ENCODE results near the gene ZNF691.

ZNF691 gene

DNA sequence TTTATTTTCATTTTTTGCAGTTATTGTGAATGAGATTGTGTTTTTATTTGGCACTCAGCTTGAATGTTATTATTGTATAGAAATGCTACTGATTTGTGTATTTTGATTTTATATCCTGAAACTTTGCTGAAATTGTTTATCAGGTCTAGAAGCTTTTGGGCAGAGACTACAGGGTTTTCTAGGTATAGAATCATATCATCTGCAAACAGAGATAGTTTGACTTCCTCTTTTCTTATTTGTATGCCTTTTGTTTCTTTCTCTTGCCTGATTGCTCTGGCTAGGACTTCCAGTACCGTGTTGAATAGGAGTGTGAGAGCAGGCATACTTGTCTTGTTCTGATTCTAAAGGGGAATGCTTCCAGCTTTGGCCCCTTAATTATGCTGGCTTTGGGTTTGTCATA, 27.3 kb downstream of the ZNF691 start:
- no peaks in the 10 kb centered on the region for H3K36me3 ChIP-seq (ENCODE audit: control insufficient read depth in 1 of 2, insufficient read depth in 2 of 2, low read length in 2 of 2)

DNA sequence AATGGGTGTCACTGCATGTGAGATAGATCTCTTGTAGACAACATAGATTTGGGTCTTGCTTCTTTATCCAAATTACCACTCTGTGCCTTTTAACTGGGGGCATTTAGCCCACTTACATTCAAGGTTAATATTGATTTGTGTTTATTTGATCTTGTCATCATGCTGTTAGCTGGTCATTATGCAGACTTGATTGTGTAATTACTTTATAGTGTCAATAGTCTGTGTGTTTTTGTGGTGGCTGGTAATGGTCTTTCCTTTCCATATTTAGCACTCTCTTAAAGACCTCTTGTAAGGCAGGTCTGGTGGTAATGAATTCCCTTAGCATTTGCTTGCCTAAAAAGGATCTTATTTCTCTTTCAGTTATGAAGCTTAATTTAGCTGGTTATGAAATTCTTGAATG, 29.6 kb downstream of the ZNF691 start:
- peaks cover 0 to 1% of the 10 kb centered on the region in 2 donors for H3K9me3 ChIP-seq (ENCODE audit: control insufficient read depth in 1 of 2, low read length in 2 of 2)
- H3K4me3 ChIP-seq (ENCODE audit: low read depth in 1 of 2, low read length in 2 of 2), result no peak overlapping the region
- no peak overlapping the region for H3K27ac ChIP-seq (ENCODE audit: low read depth, low read length)
- no peaks in the 10 kb centered on the region for H3K4me1 ChIP-seq (ENCODE audit: control insufficient read depth in 1 of 2, insufficient read depth in 2 of 2, low read length in 2 of 2)
- no peaks in the 10 kb centered on the region for H3K27me3 ChIP-seq (ENCODE audit: control insufficient read depth in 1 of 2, insufficient read depth in 2 of 2, low read length in 2 of 2)
- H3K36me3 ChIP-seq (ENCODE audit: control insufficient read depth in 1 of 2, insufficient read depth in 2 of 2, low read length in 2 of 2), result no peaks in the 10 kb centered on the region
- no peak overlapping the region for H3K9ac ChIP-seq (ENCODE audit: low read depth in 1 of 2, low read length in 2 of 2)

More for the DNA sequence above, 27.3 kb downstream of the ZNF691 start:
- no peaks in the 10 kb centered on the region for H3K9me3 ChIP-seq (ENCODE audit: control insufficient read depth in 1 of 2, low read length in 2 of 2)
- no peaks in the 10 kb centered on the region for H3K27me3 ChIP-seq (ENCODE audit: control insufficient read depth in 1 of 2, insufficient read depth in 2 of 2, low read length in 2 of 2)
- H3K9ac ChIP-seq (ENCODE audit: low read depth in 1 of 2, low read length in 2 of 2), result no peak overlapping the region
- no peaks in the 10 kb centered on the region for H3K4me1 ChIP-seq (ENCODE audit: control insufficient read depth in 1 of 2, insufficient read depth in 2 of 2, low read length in 2 of 2)
- H3K27ac ChIP-seq (ENCODE audit: low read depth, low read length), result no peak overlapping the region
- no peak overlapping the region for H3K4me3 ChIP-seq (ENCODE audit: low read depth in 1 of 2, low read length in 2 of 2)

GRCh38 chr1:42877380-42877779, 31.0 kb downstream of the ZNF691 start:
- Histone ChIP-seq H3K36me3 (ENCODE audit: control insufficient read depth in 1 of 2, insufficient read depth in 2 of 2, low read length in 2 of 2) (no peaks in the 10 kb centered on the region), H3K27ac (ENCODE audit: low read depth, low read length) (no peak overlapping the region), H3K4me3 (ENCODE audit: low read depth in 1 of 2, low read length in 2 of 2) (no peak overlapping the region), H3K9ac (ENCODE audit: low read depth in 1 of 2, low read length in 2 of 2) (no peak overlapping the region), H3K9me3 (ENCODE audit: control insufficient read depth in 1 of 2, low read length in 2 of 2) (peaks cover 0 to 1% of the 10 kb centered on the region in 2 donors), H3K4me1 (ENCODE audit: control insufficient read depth in 1 of 2, insufficient read depth in 2 of 2, low read length in 2 of 2) (no peaks in the 10 kb centered on the region), H3K27me3 (ENCODE audit: control insufficient read depth in 1 of 2, insufficient read depth in 2 of 2, low read length in 2 of 2) (no peaks in the 10 kb centered on the region)

- H3K27ac ChIP-seq (ENCODE audit: low read depth, low read length), result no peak overlapping the region
- peaks cover 0 to 1% of the 10 kb centered on the region in 2 donors for H3K9me3 ChIP-seq (ENCODE audit: control insufficient read depth in 1 of 2, low read length in 2 of 2)
- H3K27me3 ChIP-seq (ENCODE audit: control insufficient read depth in 1 of 2, insufficient read depth in 2 of 2, low read length in 2 of 2), result no peaks in the 10 kb centered on the region
- no peaks in the 10 kb centered on the region for H3K4me1 ChIP-seq (ENCODE audit: control insufficient read depth in 1 of 2, insufficient read depth in 2 of 2, low read length in 2 of 2)
- no peak overlapping the region for H3K9ac ChIP-seq (ENCODE audit: low read depth in 1 of 2, low read length in 2 of 2)
- no peaks in the 10 kb centered on the region for H3K36me3 ChIP-seq (ENCODE audit: control insufficient read depth in 1 of 2, insufficient read depth in 2 of 2, low read length in 2 of 2)
- H3K4me3 ChIP-seq (ENCODE audit: low read depth in 1 of 2, low read length in 2 of 2), result no peak overlapping the region
Observed at GRCh38 chr1:42880384-42880783, 34.0 kb downstream of the ZNF691 start.

DNA sequence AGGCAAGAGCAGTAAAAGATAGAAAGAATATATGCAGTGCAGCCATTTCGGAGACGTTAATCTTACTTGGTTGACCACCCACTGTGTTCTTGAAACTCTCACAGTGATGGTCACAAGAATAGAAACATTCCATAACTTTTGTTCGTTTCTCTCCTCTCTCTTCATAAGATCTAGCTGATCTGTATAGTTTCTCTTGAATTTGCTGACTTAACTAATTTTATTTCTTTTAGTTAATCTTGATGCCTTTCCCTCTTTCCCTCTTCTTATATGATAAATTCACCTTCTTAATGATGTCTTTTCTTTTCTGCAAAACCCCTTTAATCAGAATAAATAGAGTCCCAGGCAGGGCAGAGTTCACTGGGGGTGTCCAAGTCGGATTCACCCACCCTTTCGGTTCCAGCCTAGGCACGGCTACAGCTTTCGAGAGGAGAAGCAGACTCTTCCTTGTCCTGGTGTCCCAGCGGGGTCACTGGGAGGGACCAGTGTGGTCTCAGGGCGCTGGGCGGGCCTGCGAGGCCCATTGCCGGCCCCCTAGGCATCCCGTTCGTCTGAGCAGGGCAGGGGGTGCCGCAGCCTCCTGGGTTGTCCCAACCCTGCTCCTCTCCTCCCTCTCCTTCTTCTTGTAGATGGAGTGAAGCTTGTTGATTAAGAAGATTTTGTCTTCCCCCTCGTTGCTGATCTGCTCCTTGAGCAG, 39.8 kb downstream of the ZNF691 start:
- no peaks in the 10 kb centered on the region for H3K9me3 ChIP-seq (ENCODE audit: control insufficient read depth in 1 of 2, low read length in 2 of 2)
- H3K27me3 ChIP-seq (ENCODE audit: control insufficient read depth in 1 of 2, insufficient read depth in 2 of 2, low read length in 2 of 2), result no peaks in the 10 kb centered on the region
- H3K27ac ChIP-seq (ENCODE audit: low read depth, low read length), result no peak overlapping the region
- H3K9ac ChIP-seq (ENCODE audit: low read depth in 1 of 2, low read length in 2 of 2), result no peak overlapping the region
- no peak overlapping the region for H3K4me3 ChIP-seq (ENCODE audit: low read depth in 1 of 2, low read length in 2 of 2)
- no peaks in the 10 kb centered on the region for H3K4me1 ChIP-seq (ENCODE audit: control insufficient read depth in 1 of 2, insufficient read depth in 2 of 2, low read length in 2 of 2)
- H3K36me3 ChIP-seq (ENCODE audit: control insufficient read depth in 1 of 2, insufficient read depth in 2 of 2, low read length in 2 of 2), result no peaks in the 10 kb centered on the region

DNA sequence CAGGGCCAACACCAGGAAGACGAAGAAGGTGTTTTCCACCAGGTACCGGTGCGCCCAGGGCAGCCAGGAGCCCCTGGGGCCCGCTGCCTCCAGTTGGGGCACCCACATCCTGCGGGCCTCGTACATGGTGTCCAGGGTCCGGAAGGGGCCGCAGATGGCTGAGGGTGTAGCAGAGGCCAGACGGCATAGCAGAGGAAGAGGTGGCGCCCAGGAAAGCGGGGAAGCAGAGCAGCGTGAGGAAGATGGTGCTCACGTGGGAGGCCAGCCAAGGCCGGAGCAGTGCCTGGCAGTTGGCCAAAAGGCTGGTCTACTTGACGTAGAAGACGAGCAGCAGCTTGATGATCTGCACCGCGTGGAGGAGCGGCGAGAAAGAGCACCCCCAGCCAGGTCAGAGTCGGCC, 40.4 kb downstream of the ZNF691 start:
- Histone ChIP-seq H3K9ac (ENCODE audit: low read depth in 1 of 2, low read length in 2 of 2) (no peak overlapping the region), H3K4me3 (ENCODE audit: low read depth in 1 of 2, low read length in 2 of 2) (no peak overlapping the region), H3K27ac (ENCODE audit: low read depth, low read length) (no peak overlapping the region), H3K9me3 (ENCODE audit: control insufficient read depth in 1 of 2, low read length in 2 of 2) (no peaks in the 10 kb centered on the region), H3K4me1 (ENCODE audit: control insufficient read depth in 1 of 2, insufficient read depth in 2 of 2, low read length in 2 of 2) (no peaks in the 10 kb centered on the region), H3K27me3 (ENCODE audit: control insufficient read depth in 1 of 2, insufficient read depth in 2 of 2, low read length in 2 of 2) (no peaks in the 10 kb centered on the region), H3K36me3 (ENCODE audit: control insufficient read depth in 1 of 2, insufficient read depth in 2 of 2, low read length in 2 of 2) (no peaks in the 10 kb centered on the region)

DNA sequence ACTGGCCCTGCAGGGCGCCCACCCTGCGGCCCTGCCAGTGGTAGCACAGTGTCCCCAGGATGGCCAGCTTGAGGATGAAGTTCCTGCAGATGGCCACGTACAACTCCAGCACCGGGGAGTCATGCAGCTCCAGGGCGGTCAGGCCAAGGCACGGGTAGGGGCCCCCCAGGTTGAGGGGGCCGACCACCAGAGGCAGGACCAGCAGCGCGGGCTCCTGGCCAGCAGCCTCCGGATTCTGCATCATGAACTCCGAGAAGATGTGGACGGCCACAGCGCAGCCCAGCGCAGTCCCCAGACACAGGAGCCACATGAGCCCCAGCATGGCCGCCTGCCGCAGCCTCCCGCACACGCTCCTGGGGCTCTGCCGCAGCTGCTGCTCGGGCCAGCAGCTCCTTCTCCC, 41.0 kb downstream of the ZNF691 start:
- Histone ChIP-seq H3K4me1 (ENCODE audit: control insufficient read depth in 1 of 2, insufficient read depth in 2 of 2, low read length in 2 of 2) (no peaks in the 10 kb centered on the region), H3K9ac (ENCODE audit: low read depth in 1 of 2, low read length in 2 of 2) (no peak overlapping the region), H3K27ac (ENCODE audit: low read depth, low read length) (no peak overlapping the region), H3K9me3 (ENCODE audit: control insufficient read depth in 1 of 2, low read length in 2 of 2) (no peaks in the 10 kb centered on the region), H3K4me3 (ENCODE audit: low read depth in 1 of 2, low read length in 2 of 2) (no peak overlapping the region), H3K27me3 (ENCODE audit: control insufficient read depth in 1 of 2, insufficient read depth in 2 of 2, low read length in 2 of 2) (no peaks in the 10 kb centered on the region), H3K36me3 (ENCODE audit: control insufficient read depth in 1 of 2, insufficient read depth in 2 of 2, low read length in 2 of 2) (no peaks in the 10 kb centered on the region)

- H3K9ac ChIP-seq (ENCODE audit: low read depth in 1 of 2, low read length in 2 of 2), result no peak overlapping the region
- no peaks in the 10 kb centered on the region for H3K4me1 ChIP-seq (ENCODE audit: control insufficient read depth in 1 of 2, insufficient read depth in 2 of 2, low read length in 2 of 2)
- H3K36me3 ChIP-seq (ENCODE audit: control insufficient read depth in 1 of 2, insufficient read depth in 2 of 2, low read length in 2 of 2), result no peaks in the 10 kb centered on the region
- no peaks in the 10 kb centered on the region for H3K27me3 ChIP-seq (ENCODE audit: control insufficient read depth in 1 of 2, insufficient read depth in 2 of 2, low read length in 2 of 2)
- H3K9me3 ChIP-seq (ENCODE audit: control insufficient read depth in 1 of 2, low read length in 2 of 2), result no peaks in the 10 kb centered on the region
- H3K4me3 ChIP-seq (ENCODE audit: low read depth in 1 of 2, low read length in 2 of 2), result no peak overlapping the region
- H3K27ac ChIP-seq (ENCODE audit: low read depth, low read length), result no peak overlapping the region
Observed at GRCh38 chr1:42888013-42888633, 41.7 kb downstream of the ZNF691 start.

GRCh38 chr1:42889264-42889663, 42.9 kb downstream of the ZNF691 start:
- Histone ChIP-seq H3K4me3 (ENCODE audit: low read depth in 1 of 2, low read length in 2 of 2) (no peak overlapping the region), H3K4me1 (ENCODE audit: control insufficient read depth in 1 of 2, insufficient read depth in 2 of 2, low read length in 2 of 2) (no peaks in the 10 kb centered on the region), H3K27me3 (ENCODE audit: control insufficient read depth in 1 of 2, insufficient read depth in 2 of 2, low read length in 2 of 2) (no peaks in the 10 kb centered on the region), H3K9me3 (ENCODE audit: control insufficient read depth in 1 of 2, low read length in 2 of 2) (no peaks in the 10 kb centered on the region), H3K36me3 (ENCODE audit: control insufficient read depth in 1 of 2, insufficient read depth in 2 of 2, low read length in 2 of 2) (no peaks in the 10 kb centered on the region), H3K27ac (ENCODE audit: low read depth, low read length) (no peak overlapping the region), H3K9ac (ENCODE audit: low read depth in 1 of 2, low read length in 2 of 2) (no peak overlapping the region)

GRCh38 chr1:42891465-42892138, 45.2 kb downstream of the ZNF691 start:
- H3K4me3 ChIP-seq (ENCODE audit: low read depth in 1 of 2, low read length in 2 of 2), result no peak overlapping the region
- H3K9me3 ChIP-seq (ENCODE audit: control insufficient read depth in 1 of 2, low read length in 2 of 2), result no peaks in the 10 kb centered on the region
- H3K27me3 ChIP-seq (ENCODE audit: control insufficient read depth in 1 of 2, insufficient read depth in 2 of 2, low read length in 2 of 2), result no peaks in the 10 kb centered on the region
- H3K27ac ChIP-seq (ENCODE audit: low read depth, low read length), result no peak overlapping the region
- no peak overlapping the region for H3K9ac ChIP-seq (ENCODE audit: low read depth in 1 of 2, low read length in 2 of 2)
- H3K36me3 ChIP-seq (ENCODE audit: control insufficient read depth in 1 of 2, insufficient read depth in 2 of 2, low read length in 2 of 2), result no peaks in the 10 kb centered on the region
- H3K4me1 ChIP-seq (ENCODE audit: control insufficient read depth in 1 of 2, insufficient read depth in 2 of 2, low read length in 2 of 2), result no peaks in the 10 kb centered on the region

Data from duodenal mucosa (tissue), 2 donors.